GM21717 (cell line): Measurements from ENCODE around the gene RGS12.
A peak's percentile ranks its signal among the peaks of the same experiment; 100 is the strongest.

ENCODE experiments used
- ATAC-seq: cut with Tn5 transposase; IDR thresholded peaks from one replicate; pipeline ENCODE4 v1.9.1; 2021; ENCODE audit warnings: mild to moderate bottlenecking, moderate library complexity; ENCODE audit not compliant: unreplicated experiment

Gene RGS12

DNA sequence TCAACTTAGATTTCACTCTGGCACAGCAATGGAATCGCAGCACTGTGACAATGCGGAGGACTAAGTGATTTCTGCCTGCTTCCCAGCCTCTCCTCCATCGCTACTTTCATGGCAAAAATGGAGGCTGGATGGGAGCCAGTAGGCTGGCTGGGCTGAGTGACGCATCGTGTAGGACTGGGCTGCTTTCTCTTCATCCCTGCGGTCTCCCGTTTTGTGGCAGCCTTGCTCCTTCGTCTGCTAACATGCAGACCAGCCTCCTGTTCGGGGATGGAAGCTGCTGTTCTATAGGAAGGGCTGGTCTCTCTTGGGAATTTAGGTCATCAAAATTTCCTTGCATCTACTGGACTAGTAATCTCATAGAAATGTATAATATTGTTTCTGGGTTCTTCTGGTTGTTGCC is 15.8 kb upstream of the RGS12 start:
- ATAC-seq = no peak

DNA sequence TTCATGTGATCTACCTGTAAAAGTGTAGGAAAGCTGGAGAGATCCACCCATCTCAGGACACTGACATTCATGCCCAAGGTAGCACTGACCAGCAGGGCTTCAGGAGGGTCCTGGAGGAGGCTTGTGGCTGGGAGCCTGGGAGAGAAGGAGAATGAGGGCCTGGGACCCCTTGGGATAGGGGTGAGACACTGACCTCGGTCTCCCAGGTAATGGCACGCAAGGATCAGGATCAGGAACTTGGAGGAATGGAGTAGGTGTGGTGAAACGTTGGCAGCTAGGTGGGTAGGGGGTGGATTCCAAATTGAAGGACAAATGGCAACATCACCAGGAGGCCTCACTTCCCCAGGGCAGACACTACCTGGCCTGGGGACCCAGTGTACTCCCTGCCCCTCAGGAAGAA is 12.4 kb upstream of the RGS12 start:
- no peak for ATAC-seq

DNA sequence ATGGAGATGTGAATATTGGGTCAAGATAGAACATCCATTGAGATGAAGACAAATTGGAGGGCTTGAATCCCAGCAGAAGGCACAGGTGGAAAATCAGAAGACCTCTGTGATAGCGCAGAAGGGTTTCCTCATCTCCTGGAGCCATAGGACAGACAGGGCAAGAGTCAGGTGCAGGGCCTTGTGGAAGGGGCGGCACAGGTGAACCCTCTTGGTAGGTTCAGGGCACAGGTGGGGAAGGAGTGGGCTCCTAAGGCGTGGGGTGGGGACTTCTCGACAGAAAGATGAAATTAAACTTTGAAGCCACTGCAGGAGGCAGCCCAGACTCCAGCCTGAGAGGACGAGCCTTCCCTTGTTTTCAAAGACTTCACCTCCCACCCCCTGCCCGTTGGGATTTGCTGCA is 9.3 kb upstream of the RGS12 start:
- ATAC-seq = no peak

DNA sequence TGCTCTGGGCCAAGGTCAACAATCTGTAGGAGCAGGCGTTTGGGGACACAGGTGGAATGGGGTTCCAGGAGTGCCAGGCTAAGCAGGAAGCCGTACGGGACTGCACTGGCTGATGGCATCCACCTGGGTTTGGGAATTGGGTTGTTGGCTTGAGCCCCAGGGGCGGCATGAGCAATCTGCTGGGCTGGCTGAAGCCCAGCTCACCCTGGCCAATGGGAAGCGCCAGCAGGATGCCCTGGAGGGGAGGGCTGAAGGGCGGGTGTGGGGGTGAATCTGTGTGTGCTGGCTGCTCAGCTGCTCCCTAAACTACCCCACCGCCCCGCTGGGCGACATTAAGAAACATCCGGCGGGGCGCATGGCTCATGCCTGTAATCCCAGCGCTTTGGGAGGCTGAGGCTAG is 8.9 kb upstream of the RGS12 start:
- no peak for ATAC-seq

DNA sequence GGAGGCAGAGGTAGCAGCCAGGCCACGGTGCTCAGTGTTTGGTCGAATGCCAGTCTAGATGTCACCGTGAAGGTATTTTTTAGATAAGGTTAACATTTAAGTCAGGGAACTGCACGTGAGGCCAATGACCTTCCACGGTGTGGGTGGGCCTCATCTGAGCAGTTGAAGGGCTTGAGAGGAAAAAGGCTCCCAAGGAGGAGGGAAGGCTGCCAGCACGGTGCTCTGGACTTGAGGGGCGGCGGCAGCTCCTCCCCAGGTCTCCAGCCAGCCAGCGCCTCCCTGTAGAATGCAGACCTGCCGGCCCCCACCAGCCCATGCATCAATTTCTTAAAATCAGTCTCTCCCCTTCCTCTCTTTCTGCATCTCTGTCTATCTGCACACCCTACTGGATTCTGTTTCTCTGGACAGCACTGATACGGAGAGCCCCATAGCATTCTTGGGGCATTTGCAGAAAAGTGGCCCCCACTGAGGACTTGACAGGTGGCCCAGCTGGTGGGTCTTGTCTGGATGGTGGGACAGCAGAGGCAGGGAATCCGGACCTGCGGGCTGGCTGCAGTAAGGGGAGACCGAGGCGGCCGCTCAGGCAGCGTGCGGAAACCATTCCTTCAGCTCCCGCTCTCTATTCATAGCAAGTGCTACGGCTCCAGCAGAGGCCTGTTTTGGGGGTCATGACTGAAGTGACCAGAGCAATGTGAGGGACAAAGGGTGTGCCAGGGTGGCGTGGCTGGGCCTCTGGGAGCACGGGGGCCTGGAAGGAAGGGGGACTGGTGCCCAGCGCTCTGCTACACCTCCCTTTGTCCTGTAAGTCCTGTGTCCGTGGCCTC is 7.9 kb upstream of the RGS12 start:
- no peak for ATAC-seq

DNA sequence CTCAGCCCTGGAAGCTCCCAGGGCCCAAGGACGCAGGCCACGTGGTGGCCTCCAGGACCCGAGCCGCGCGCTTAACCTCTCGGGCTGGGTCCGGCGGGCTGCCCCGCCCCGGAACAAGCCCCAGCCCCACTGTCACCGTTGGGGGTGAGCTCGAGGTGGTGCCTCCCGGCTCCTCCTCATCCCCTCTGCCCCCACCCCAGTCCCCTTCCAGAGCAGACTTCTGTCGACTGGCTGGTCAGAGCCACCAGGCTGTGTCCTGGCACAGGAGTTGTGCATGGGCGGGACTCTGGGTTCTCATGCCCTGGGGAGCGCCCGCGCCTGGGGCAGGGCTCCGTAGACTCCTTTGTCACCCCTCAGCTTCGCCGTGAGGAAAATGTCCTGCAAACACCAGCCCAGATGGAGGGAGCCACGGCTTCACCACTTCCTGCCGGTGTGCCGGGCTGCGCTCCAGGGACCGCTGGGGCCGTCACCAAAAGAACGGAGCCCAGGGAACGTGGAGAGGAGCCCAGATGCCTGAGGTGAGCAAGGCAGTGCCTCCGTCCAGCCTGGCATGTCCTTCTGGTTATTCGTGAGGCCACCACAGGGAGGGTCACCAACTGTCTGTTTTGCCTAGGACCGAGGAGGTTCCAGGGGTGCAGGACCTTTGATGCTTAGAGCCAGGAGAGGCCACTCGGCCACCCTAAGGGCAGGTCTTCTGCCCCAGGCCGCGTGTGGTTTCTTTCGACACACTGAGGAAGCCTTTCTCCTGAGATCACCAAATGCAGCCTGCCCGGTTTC is 7.1 kb upstream of the RGS12 start:
- ATAC-seq = peak; percentile 82

DNA sequence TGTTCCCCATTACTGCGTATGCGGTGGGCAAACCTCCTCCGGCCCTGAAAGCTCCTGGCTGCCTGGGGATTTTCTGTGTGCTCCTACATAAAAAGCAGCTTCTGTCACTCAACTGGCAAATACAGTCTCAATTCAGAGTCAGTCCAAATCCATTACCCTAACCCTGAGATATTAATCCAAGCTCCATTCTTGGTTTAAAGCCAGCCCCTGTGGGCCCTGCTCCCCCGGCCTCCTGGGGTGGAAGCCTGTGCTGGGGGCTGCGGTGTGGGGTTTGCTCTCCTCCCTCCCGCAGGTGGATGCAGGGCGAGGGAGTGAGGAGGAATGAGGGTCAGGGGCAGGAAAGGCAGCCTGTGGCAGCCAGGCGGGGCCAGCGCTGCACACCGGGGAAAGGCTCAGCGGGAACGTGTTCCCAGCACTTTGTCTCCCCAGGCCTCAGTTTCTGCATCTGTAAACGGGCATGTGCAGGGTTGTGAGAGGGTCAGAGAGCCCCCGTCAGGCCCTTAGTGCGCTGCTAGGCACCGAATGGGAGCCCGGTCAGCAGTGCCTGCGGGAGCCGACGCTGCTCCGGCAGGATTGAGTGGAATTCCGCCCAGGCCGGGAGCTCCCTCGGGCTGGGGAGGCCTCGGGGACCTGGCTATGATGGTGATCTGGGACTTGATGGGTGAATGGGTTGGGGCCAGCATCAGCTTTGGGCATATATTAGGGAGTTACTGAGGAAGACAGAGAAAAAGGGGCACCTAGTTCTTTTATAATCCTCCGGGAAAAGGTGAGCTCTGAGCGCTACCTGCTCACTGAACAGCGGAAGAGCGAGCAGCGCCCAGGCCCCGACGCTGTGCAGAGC is 6.3 kb upstream of the RGS12 start:
- ATAC-seq = no peak

DNA sequence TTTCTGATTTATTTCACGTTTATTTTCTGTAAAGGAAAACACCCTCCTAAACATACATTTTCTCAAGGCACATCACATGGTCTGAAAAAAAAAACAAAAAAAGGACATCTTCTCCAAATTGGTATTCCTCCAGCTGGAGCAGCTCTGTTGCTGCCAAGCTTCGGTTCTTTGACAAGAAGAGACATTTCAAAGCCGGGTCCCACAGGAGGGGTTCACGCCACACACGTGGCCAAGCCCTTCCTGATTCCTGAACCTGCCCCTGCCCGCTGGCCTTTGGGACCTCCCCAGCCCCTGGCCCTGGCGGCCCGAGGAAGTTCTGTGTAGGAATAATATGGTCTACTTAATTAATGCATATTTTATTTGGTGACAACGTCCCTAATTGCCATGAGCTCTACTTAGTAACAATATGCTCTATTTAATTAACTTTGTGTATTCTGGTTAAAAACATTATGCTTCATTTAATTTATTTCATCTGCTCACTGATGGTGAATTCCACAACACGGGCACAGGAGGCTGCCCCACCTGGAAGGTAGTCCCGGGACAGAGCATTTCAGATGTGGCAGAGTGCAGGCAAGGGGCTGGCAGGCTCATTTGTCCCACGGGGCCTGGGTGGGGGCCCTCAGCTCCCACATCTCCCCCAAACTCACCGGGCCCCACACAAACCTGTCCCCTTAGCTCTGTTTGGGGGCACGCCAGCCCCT is 5.4 kb upstream of the RGS12 start:
- no peak for ATAC-seq

DNA sequence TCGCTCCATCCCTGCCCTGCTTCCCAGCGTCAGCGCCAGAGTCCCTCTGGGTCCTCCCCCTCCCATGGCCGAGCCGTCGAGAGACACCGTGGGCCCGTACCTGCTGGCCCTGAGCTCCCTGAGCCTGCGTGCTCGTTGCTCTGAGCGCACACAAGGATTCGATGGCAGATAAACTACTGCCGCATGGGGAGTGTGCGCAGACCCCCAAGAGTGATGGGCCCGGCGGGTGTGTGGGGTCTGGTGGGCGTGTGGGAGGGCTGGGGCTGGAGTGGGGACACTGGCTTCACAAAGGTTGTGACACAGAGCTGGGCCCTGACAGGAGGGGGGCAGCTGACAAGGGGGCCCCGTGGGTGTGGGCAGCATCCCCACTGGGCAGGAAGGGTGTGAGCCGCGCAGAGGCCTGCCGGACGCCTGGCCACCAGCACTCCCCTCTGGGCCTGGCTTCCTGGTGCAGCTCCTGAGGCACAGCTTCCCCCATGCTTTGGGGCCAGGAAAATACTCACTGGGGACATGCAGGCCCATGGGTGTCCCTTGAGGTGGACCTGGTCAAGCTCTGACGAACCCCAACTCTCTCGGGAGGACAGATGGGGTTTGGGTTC is 4.8 kb upstream of the RGS12 start:
- no peak for ATAC-seq

DNA sequence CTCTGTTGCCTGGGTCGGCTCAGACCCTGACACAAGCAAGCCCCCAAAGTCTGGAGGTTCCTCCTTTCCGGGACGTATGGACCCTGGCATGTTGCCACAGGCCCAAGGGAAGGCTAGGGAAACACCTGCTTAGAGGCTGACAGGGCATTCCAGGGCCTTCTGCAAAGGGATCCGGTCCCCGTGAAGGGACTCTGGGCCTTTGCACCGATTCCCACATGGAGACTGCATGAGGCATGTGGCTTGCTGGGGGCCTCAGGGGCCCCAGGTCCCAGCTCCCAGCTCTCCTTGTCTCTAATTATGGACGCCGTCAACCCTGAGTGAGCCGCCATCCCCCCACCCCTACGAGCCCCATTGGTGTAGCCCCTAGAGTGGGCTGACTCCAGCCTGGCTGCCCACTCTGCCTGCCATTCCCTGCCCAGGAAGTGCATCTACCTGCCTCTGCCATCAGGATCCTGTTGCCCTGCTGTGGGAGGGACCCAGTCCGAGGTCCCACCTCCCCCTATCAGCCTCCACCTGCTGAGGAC is 4.2 kb upstream of the RGS12 start:
- no peak for ATAC-seq

DNA sequence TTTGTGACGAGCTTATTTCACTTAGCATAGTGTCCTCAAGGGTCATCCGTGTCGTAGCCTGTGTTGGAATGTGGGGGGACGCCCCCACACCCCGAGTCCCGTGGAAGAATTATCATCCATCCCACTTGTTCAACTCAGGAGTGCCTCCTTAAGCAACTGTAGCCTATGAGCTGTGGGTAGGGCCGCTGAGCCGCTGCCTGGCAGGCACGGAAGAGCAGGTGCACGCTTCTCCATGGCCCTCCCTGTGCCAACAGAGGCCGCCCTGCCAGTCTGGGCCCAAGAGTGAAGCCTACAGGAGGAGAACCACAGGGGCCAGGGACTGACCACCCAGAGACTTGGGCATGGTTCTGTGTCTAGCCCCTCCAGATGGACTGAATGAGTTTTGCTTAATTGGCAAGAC is 2.3 kb upstream of the RGS12 start:
- no peak for ATAC-seq

DNA sequence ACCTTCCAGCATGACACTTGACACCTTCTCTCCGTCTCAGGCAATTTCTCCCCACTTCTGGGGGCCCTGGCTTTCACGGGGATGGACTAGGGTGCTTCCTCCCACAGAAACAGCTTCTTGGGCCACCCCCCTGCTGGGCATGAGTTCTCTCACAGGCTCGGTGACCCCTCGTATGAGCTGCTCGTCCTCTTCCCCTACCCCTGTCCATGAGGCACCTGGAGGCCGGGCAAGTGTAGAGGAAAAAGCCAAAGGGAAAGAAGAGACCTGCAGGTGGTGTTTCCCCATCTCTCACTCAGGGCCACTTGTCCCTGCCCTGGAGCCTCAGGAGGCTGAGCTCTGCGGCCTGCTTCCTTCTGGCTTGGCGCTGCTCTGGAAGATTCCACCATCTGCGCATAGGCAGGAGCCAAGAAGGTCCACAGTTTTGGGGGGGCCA is 1.9 kb upstream of the RGS12 start:
- no peak for ATAC-seq

DNA sequence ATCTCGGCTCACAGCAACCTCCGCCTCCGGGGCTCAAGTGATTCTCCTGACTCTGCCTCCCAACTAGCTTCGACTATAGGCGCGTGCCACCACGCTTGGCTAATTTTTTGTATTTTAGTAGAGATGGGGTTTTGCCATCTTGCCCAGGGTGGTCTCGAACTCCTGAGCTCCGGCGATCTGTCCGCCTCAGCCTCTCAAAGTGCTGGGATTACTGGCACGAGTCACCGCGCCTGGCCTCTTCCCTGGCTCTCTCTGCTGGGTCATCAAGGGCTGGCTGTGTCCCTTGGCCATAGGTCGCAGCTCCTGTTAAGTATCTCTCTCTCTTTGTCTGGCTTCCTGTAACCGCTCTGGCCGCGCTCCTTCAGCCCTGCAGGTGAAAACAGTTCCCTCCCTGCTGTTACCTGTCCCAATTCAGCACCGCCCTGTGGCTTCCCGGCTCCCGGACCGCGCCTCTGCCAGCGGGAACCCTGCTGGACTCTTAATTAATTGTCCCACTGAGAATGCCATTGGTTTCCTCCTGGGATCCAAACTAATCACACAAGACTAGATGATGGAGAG is 1.3 kb upstream of the RGS12 start:
- ATAC-seq = no peak

DNA sequence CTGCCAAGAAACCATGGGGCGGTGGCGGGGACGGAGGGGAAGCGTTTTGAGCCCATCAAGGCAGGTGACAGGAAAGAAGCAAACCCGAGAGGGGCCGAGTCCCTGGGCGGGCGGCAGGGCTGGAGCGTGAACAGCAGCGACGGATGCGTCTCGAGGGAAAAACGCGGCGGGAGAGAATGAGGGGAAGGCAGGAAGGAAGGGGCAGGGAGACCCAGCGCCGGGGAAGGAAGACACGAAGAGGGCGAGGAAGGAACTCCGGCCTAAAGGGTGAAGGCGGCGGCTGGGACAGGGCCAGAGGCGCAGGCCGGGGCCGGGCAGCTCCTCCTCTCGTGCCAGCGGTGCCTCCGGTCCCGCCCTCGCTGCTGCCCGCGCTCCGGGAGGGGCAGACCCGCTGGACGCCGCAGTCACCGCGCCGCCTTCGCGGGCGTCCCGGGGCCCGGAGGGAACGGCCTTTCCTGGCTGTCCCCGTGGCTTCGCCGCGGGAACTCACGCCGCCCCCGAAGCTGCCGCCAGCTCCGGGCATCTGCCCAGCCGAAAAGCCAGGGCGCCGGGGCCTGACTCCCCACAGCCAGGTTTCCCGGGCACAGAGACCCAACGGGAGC is 751 bp upstream of the RGS12 start:
- peak; percentile 15 for ATAC-seq

DNA sequence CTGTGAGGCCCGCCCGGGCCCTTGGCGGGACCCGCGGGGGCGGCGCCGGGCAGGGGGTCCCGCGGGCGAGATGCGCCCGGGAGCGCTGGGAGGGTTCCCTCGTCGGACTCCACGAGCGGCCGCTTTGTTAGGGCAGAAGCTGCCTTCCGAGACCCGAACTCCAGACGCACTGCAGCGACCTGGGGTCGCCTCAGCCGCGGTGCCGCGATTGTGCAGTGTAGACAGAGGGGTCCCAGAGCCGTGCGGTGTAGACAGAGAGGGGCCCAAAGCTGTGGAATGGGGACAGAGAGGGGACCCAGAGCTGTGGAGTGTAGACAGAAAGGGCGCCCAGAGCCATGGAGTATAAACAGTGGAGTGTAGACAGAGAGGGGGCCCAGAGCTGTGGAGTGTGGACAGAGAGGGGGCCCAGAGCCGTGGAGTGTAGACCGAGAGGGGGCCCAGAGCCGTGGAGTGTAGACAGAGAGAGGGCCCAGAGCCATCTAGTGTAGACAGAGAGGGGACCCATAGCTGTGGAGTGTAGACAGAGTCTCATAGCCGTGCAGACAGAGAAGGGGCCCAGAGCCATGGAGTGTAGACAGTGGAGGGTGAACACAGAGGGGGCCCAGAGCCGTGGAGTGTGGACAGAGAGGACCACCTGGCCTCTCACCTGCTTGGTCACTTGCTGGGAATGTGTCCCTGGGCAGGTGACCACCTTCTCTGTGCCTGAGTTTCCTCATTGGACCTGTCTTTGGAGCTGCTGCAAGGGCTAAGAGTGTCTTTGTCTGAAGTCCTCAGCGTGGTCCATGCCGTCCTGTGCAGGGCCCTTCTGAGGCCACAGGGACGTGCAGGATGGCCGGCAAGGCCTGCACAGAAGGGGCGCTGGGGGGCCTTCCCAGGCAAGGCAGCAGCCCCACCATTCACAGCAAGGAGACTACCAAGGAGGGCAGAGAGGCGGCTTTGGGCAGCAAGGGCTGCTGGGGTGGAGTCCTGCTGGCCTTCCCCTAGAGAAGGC is 875 bp downstream of the RGS12 start:
- ATAC-seq = no peak

DNA sequence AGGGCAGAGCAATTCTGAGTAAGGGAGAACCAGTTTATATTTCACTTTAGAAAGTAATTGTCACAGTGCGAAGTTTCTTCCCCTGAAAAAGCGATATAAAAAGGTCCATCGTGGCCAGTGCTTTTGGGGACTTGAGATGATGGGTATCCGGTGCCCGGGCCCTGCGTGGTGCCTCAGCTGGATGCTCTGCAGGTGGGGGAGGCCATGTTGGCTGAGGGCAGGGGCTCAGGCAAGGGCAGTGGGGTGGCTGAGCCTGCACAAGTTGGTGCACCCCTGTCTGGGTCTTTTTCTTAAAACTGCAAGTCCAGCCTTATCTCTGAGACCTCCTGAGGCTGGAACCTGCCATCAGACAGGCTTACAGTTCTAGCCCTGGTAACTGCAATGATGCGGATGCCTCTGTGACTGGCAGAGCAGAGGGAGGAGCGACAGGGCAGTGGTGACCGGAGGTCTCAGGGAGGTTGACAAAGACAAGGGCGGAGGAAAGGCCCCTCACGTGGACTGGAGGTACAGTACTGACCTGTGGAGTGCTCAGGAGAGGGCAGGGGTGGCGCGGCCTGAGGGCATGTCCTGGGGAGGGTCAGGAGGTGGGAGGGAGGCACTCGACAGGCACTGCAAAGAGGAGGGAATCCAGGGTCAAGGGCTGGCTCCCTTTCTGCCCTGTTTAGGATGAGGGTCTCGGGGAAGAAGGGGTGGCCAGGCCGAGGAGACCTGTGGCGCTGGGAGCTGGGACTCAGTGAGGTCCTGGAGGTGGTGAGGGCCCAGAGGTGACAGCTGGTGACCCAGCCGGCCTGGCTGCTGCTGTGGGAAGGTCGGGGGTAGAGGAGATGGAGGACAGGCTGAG is 1.8 kb downstream of the RGS12 start:
- no peak for ATAC-seq

DNA sequence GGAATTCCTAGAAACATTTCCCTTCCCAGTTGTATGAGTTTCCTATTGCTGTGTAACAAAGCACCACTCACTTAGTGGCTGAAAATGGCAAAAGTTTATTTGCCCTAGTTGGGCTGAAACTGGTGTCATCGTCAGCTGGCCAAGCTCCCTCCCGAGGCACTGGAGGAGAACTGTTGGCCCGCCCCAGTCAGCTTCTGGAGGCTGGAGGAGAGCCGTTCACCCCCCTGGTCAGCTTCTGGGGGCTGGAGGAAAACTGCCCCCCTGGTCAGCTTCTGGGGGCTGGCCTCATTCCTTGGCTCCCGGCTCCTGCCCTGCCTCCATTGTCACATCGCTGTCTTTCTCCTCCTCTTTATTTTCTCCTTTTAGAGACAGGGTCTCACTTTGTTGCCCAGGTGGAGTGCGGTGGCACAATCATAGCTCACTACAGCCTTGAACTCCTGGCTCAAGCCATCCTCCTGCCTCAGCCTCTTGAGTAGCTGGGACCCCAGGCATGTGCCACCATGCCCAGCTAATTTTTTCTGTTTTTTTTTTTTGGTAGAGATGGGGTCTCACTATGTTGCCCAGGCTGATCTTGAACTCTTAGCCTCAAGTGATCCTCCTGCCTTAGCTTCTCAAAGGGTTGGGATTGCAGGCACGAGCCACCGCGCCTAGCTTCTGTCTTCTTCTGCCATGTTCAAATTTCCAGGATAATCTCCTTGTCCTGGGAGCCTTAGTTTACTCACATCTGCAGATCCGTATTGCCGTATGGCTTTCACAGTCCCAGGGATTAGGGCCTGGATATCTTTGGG is 3.2 kb downstream of the RGS12 start:
- ATAC-seq = no peak
